GM19025 (cell line): ENCODE measurements around the gene MYO9B.
"Not testable (repeated sequence)": the region's sequence is repeated elsewhere in the genome, so short reads cannot be mapped to it uniquely, and the experiment has no call there.

Experiments used
- ATAC-seq: cut with Tn5 transposase; IDR thresholded peaks from one replicate; pipeline ENCODE4 v1.9.1; 2021; ENCODE audit warnings: mild to moderate bottlenecking, low read depth, moderate library complexity; ENCODE audit not compliant: unreplicated experiment

MYO9B gene

GRCh38 chr19:17088552-17088951 lies 13.0 kb downstream of the MYO9B start:
- no peak for ATAC-seq

- ATAC-seq, result no peak
Measured at GRCh38 chr19:17090583-17090982, 15.0 kb downstream of the MYO9B start.

GRCh38 chr19:17091758-17092333 lies 16.3 kb downstream of the MYO9B start:
- ATAC-seq, result no peak

GRCh38 chr19:17092696-17093095 lies 17.1 kb downstream of the MYO9B start:
- ATAC-seq, result no peak

- not testable (repeated sequence) for ATAC-seq
Measured at GRCh38 chr19:17094694-17095093, 19.1 kb downstream of the MYO9B start.

GRCh38 chr19:17095141-17095919 lies 19.8 kb downstream of the MYO9B start:
- no peak for ATAC-seq

GRCh38 chr19:17097593-17098126 lies 22.1 kb downstream of the MYO9B start:
- ATAC-seq, result no peak

GRCh38 chr19:17098326-17098725 lies 22.7 kb downstream of the MYO9B start:
- ATAC-seq, result no peak

GRCh38 chr19:17101686-17102628 lies 26.4 kb downstream of the MYO9B start:
- no peak for ATAC-seq

GRCh38 chr19:17103177-17103576 lies 27.6 kb downstream of the MYO9B start:
- no peak for ATAC-seq

- no peak for ATAC-seq
Measured at GRCh38 chr19:17104679-17105078, 29.1 kb downstream of the MYO9B start.

GRCh38 chr19:17105556-17105955 lies 30.0 kb downstream of the MYO9B start:
- ATAC-seq, result no peak

- not testable (repeated sequence) for ATAC-seq
Measured at GRCh38 chr19:17106964-17107363, 31.4 kb downstream of the MYO9B start.

GRCh38 chr19:17107546-17108452 lies 32.2 kb downstream of the MYO9B start:
- no peak for ATAC-seq

GRCh38 chr19:17108453-17108784 lies 32.8 kb downstream of the MYO9B start:
- ATAC-seq, result no peak

GRCh38 chr19:17109300-17109699 lies 33.7 kb downstream of the MYO9B start:
- ATAC-seq, result no peak

GRCh38 chr19:17109962-17110598 lies 34.5 kb downstream of the MYO9B start:
- no peak for ATAC-seq

GRCh38 chr19:17110599-17110966 lies 35.0 kb downstream of the MYO9B start:
- no peak for ATAC-seq

GRCh38 chr19:17111766-17112165 lies 36.2 kb downstream of the MYO9B start:
- no peak for ATAC-seq

- ATAC-seq, result no peak
Measured at GRCh38 chr19:17112271-17112670, 36.7 kb downstream of the MYO9B start.
